ENCODE data around the gene TSPAN5. TPM values are rescaled to one million over a fixed set of nuclear protein-coding genes. Genes with fewer than 3 reads are reported as not detected.

The TSPAN5 gene
- total RNA-seq, 1 experiment from 2014 or later = 12.4 TPM

- no TSS peak for BruUV-seq (replicated peaks)
- H3K4me1 ChIP-seq (replicated peaks; ENCODE audit: insufficient read depth) = peaks cover 12% of the 10 kb centered on the region
- H3K9me2 ChIP-seq (ENCODE audit: insufficient read depth) = no peaks in the 10 kb centered on the region
- intact Hi-C loops (cut with micrococcal nuclease; ENCODE audit: unreplicated experiment) = no loop called here
- no peak for DNase-seq
- no peak overlapping the region for H2AFZ ChIP-seq
- H3K4me2 ChIP-seq = no peak overlapping the region
- POLR2A ChIA-PET (ENCODE audit: unreplicated experiment) = no interaction called here
- peaks cover 2% of the 10 kb centered on the region; the same call in 1 of the 2 replicates for H3F3A ChIP-seq (ENCODE audit: insufficient read depth, low read depth)
- H3K27ac ChIP-seq = no peak overlapping the region
- H4K20me1 ChIP-seq (ENCODE audit: insufficient read depth) = no peaks in the 10 kb centered on the region
- TF ChIP-seq CTCF (conservative IDR thresholded peaks at IDR 0.05) (no peak), EZH2 (IDR thresholded peaks at IDR 0.05; ENCODE audit: low read depth) (no peak)
- no peaks in the 10 kb centered on the region for H3K36me3 ChIP-seq (ENCODE audit: low read depth)
- H3K79me2 ChIP-seq (ENCODE audit: low read depth) = peaks cover 45% of the 10 kb centered on the region
- H3K9me3 ChIP-seq (ENCODE audit: insufficient read depth, low read depth) = no peaks in the 10 kb centered on the region
- CTCF ChIA-PET = no interaction called here
- no peaks in the 10 kb centered on the region for H3K27me3 ChIP-seq (ENCODE audit: insufficient read depth, low read depth)
- H3K4me3 ChIP-seq = no peak overlapping the region
Measured at GRCh38 chr4:98632258-98632657, 26.2 kb downstream of the TSPAN5 start.

- CTCF ChIA-PET = no interaction called here
Measured at GRCh38 chr4:98631506-98631905, 26.9 kb downstream of the TSPAN5 start.

GRCh38 chr4:98630737-98631454 lies 27.5 kb downstream of the TSPAN5 start:
- H3F3A ChIP-seq (ENCODE audit: insufficient read depth, low read depth) = peaks cover 13% of the 10 kb centered on the region
- POLR2A ChIA-PET (ENCODE audit: unreplicated experiment) = no interaction called here

More at GRCh38 chr4:98631506-98631905, 26.9 kb downstream of the TSPAN5 start:
- Histone ChIP-seq H3F3A (ENCODE audit: insufficient read depth, low read depth) (peaks cover 10% of the 10 kb centered on the region), H3K9me3 (ENCODE audit: insufficient read depth, low read depth) (no peaks in the 10 kb centered on the region), H2AFZ (no peak overlapping the region), H3K4me3 (no peak overlapping the region), H3K36me3 (ENCODE audit: low read depth) (no peaks in the 10 kb centered on the region), H3K27me3 (ENCODE audit: insufficient read depth, low read depth) (no peaks in the 10 kb centered on the region), H4K20me1 (ENCODE audit: insufficient read depth) (no peaks in the 10 kb centered on the region), H3K4me1 (replicated peaks; ENCODE audit: insufficient read depth) (peaks cover 19% of the 10 kb centered on the region), H3K4me2 (no peak overlapping the region), H3K27ac (no peak overlapping the region), H3K79me2 (ENCODE audit: low read depth) (peaks cover 47% of the 10 kb centered on the region), H3K9me2 (ENCODE audit: insufficient read depth) (no peaks in the 10 kb centered on the region)
- BruUV-seq (replicated peaks) = no TSS peak
- intact Hi-C loops (cut with micrococcal nuclease; ENCODE audit: unreplicated experiment) = no loop called here
- POLR2A ChIA-PET (ENCODE audit: unreplicated experiment) = no interaction called here
- DNase-seq = no peak
- no peak for TF ChIP-seq EZH2 (IDR thresholded peaks at IDR 0.05; ENCODE audit: low read depth)
- no peak for TF ChIP-seq CTCF (conservative IDR thresholded peaks at IDR 0.05)

More at GRCh38 chr4:98630737-98631454, 27.5 kb downstream of the TSPAN5 start:
- no peak overlapping the region for H3K27ac ChIP-seq
- intact Hi-C loops (cut with micrococcal nuclease; ENCODE audit: unreplicated experiment) = no loop called here
- TF ChIP-seq CTCF (conservative IDR thresholded peaks at IDR 0.05) = no peak
- TF ChIP-seq EZH2 (IDR thresholded peaks at IDR 0.05; ENCODE audit: low read depth) = no peak
- peaks cover 24% of the 10 kb centered on the region for H3K4me1 ChIP-seq (replicated peaks; ENCODE audit: insufficient read depth)
- DNase-seq = no peak
- no peak overlapping the region for H3K4me2 ChIP-seq
- H2AFZ ChIP-seq = no peak overlapping the region
- H3K36me3 ChIP-seq (ENCODE audit: low read depth) = no peaks in the 10 kb centered on the region
- H3K4me3 ChIP-seq = no peak overlapping the region
- H3K27me3 ChIP-seq (ENCODE audit: insufficient read depth, low read depth) = no peaks in the 10 kb centered on the region
- H3K9me2 ChIP-seq (ENCODE audit: insufficient read depth) = no peaks in the 10 kb centered on the region
- H4K20me1 ChIP-seq (ENCODE audit: insufficient read depth) = no peaks in the 10 kb centered on the region
- BruUV-seq (replicated peaks) = no TSS peak
- CTCF ChIA-PET = interaction anchor here (0.5 kb wide), 1 partner anchor 182 kb away, joined by 3 read pairs; no protein-coding TSS in a partner anchor
- peaks cover 44% of the 10 kb centered on the region for H3K79me2 ChIP-seq (ENCODE audit: low read depth)
- H3K9me3 ChIP-seq (ENCODE audit: insufficient read depth, low read depth) = no peaks in the 10 kb centered on the region
